ENCODE data around the gene RIPK1. TPM values are rescaled to one million over a fixed set of nuclear protein-coding genes. Genes with fewer than 3 reads are reported as not detected.

Gene RIPK1
- total RNA-seq, 1 experiment from 2014 or later, result 19.1 TPM

DNA sequence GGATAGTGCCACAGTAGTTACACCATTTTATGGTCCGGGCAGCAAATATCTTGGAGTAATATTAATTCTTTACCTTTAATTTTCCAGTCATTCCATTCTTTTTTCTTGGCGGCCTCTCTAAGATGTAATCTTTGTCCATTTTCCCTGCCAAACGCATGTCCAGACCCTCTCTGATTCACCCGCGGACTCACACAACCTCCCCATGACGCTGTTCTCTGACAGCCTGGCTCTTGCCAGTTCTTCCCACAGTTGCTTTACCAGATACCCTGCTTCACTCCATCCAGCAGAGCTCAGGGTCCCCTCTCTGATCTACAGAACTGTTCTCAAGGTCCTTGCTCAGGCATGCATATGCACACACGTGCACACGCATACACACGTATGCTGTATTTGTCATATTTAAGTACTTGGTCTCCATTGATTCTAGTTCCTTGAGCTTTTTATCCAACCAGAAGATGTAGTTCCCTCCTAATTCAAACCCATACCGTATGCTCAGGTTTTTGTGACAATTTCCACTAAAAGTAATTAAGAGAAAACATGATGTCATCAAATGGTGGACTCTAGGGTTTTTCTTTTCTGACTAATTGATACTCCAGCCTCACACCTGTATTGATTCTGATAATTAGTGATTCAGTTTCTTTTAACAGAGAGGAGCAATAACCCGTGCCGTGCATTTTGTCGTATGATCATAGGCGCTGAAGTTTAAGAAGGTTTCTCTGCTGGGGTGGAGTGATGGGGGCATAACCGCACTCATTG lies 60.2 kb downstream of the RIPK1 start:
- TF ChIP-seq ZFX (IDR thresholded peaks at IDR 0.05) (no peak), POLR2AphosphoS5 (IDR thresholded peaks at IDR 0.05; ENCODE audit: low read depth, low read length) (no peak), EZH2phosphoT487 (IDR thresholded peaks at IDR 0.05; ENCODE audit: borderline replicate concordance) (no peak), SP1 (IDR thresholded peaks at IDR 0.05; ENCODE audit: low read depth) (no peak)
- Histone ChIP-seq H3K9me3 (ENCODE audit: control insufficient read depth in 1 of 2, insufficient read depth in 1 of 2, low read depth in 1 of 2, low read length in 2 of 2) (no peaks in the 10 kb centered on the region), H3K4me2 (ENCODE audit: low read length) (no peak overlapping the region), H3K4me1 (ENCODE audit: control insufficient read depth in 1 of 2, insufficient read depth in 2 of 2, low read length in 2 of 2) (peaks cover 0 to 3% of the 10 kb centered on the region in 2 experiments; a peak in 2 of 4 replicates), H4K20me1 (ENCODE audit: insufficient read depth) (no peaks in the 10 kb centered on the region), H3K4me3 (replicated peaks in 1 of 2; ENCODE audit: low read depth in 1 of 2, low read length in 2 of 2) (no peak overlapping the region), H3K27ac (ENCODE audit: low read depth, low read length) (no peak overlapping the region), H3K79me2 (ENCODE audit: insufficient read depth, low read length) (no peaks in the 10 kb centered on the region), H3K27me3 (ENCODE audit: insufficient read depth, low read length) (no peaks in the 10 kb centered on the region), H3K36me3 (ENCODE audit: control insufficient read depth in 1 of 2, insufficient read depth in 2 of 2, low read length in 2 of 2) (peaks cover 0 to 5% of the 10 kb centered on the region in 2 experiments; a peak in 2 of 4 replicates), H3K9me2 (ENCODE audit: insufficient read depth) (no peaks in the 10 kb centered on the region), H2AFZ (ENCODE audit: low read depth, low read length, poor library complexity, severe bottlenecking) (no peak overlapping the region), H3K9ac (ENCODE audit: low read length) (no peak overlapping the region)
- intact Hi-C loops (cut with micrococcal nuclease), result loop anchor here (10.0 kb wide), 1 partner anchor 606 kb away; no protein-coding TSS in a partner anchor
- no TSS peak for BruUV-seq (replicated peaks)
- ChIA-PET CTCF (no interaction called here), POLR2A (no interaction called here), RAD21 (ENCODE audit: low non-redundant PET in 1 of 2, low total read pairs in 2 of 2, uncharacterized antibody in 2 of 2, unreplicated experiment in 2 of 2) (no interaction called here)
- ATAC-seq (no peak), DNase-seq (ENCODE audit: low read depth, low spot score) (no peak)

DNA sequence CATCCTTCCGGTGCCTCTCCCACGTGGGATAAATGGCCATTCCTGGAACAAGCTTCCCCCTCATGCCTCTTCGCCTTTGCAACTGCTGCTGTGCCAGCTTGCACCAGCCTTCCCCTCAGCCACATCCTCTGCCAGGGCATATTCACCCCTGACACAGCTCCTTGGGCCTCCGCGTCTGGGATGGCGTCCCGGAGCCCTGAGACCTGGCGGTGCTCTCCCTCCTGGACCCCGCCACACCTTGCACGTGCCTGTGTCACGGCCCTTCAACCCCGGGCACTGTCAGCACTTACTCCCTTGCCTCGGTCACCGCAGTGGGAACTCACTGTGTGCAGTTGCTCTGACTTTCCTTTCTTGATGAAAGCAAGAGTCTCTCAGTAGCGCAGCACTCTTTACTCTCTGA lies 63.4 kb downstream of the RIPK1 start:
- CTCF ChIA-PET, result no interaction called here
- Histone ChIP-seq H3K9me3 (ENCODE audit: control insufficient read depth in 1 of 2, insufficient read depth in 1 of 2, low read depth in 1 of 2, low read length in 2 of 2) (no peaks in the 10 kb centered on the region), H3K4me1 (ENCODE audit: control insufficient read depth in 1 of 2, insufficient read depth in 2 of 2, low read length in 2 of 2) (no peaks in the 10 kb centered on the region), H4K20me1 (ENCODE audit: insufficient read depth) (no peaks in the 10 kb centered on the region), H3K79me2 (ENCODE audit: insufficient read depth, low read length) (no peaks in the 10 kb centered on the region), H3K4me3 (replicated peaks in 1 of 2; ENCODE audit: low read depth in 1 of 2, low read length in 2 of 2) (no peak overlapping the region), H3K4me2 (ENCODE audit: low read length) (no peak overlapping the region), H3K36me3 (ENCODE audit: control insufficient read depth in 1 of 2, insufficient read depth in 2 of 2, low read length in 2 of 2) (peaks cover 0 to 6% of the 10 kb centered on the region in 2 experiments; a peak in 2 of 4 replicates), H2AFZ (ENCODE audit: low read depth, low read length, poor library complexity, severe bottlenecking) (no peak overlapping the region), H3K27me3 (ENCODE audit: insufficient read depth, low read length) (no peaks in the 10 kb centered on the region), H3K9ac (ENCODE audit: low read length) (no peak overlapping the region), H3K9me2 (ENCODE audit: insufficient read depth) (no peaks in the 10 kb centered on the region), H3K27ac (ENCODE audit: low read depth, low read length) (no peak overlapping the region)
- intact Hi-C loops (cut with micrococcal nuclease), result no loop called here
- DNase-seq (ENCODE audit: low read depth, low spot score) (no peak), ATAC-seq (no peak)
- RAD21 ChIA-PET (ENCODE audit: low non-redundant PET in 1 of 2, low total read pairs in 2 of 2, uncharacterized antibody in 2 of 2, unreplicated experiment in 2 of 2), result no interaction called here
- TF ChIP-seq CEBPB (IDR thresholded peaks at IDR 0.05; ENCODE audit: low read depth), result no peak
- TF ChIP-seq POLR2A (IDR thresholded peaks at IDR 0.05; ENCODE audit: borderline replicate concordance, extremely low read depth, insufficient read depth, insufficient read length), result no peak
- TF ChIP-seq FOSL1 (IDR thresholded peaks at IDR 0.05; ENCODE audit: low read depth), result no peak
- TF ChIP-seq, protein P1, sequence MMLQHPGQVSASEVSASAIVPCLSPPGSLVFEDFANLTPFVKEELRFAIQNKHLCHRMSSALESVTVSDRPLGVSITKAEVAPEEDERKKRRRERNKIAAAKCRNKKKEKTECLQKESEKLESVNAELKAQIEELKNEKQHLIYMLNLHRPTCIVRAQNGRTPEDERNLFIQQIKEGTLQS (IDR thresholded peaks at IDR 0.05), result no peak
- no peak for TF ChIP-seq SP1 (IDR thresholded peaks at IDR 0.05; ENCODE audit: low read depth)
- TF ChIP-seq ZNF274 (IDR thresholded peaks at IDR 0.05; ENCODE audit: low read depth, low read length), result no peak
- no peak for TF ChIP-seq JUND (IDR thresholded peaks at IDR 0.05)
- no peak for TF ChIP-seq CBX3 (IDR thresholded peaks at IDR 0.05; ENCODE audit: low read depth)
- TF ChIP-seq YY1 (IDR thresholded peaks at IDR 0.05; ENCODE audit: extremely low read depth, insufficient replicate concordance, low read depth, low read length), result no peak
- no peak for TF ChIP-seq TCF7L2 (IDR thresholded peaks at IDR 0.05; ENCODE audit: borderline replicate concordance, extremely low read depth, insufficient read depth, insufficient read length)
- no peak for TF ChIP-seq EZH2 (IDR thresholded peaks at IDR 0.05)
- TF ChIP-seq CTCF (IDR thresholded peaks at IDR 0.05 in 2 of 3, conservative IDR thresholded peaks at IDR 0.05 in 1 of 3; ENCODE audit: borderline replicate concordance in 1 of 3, insufficient read depth in 1 of 3, low read depth in 2 of 3, low read length in 2 of 3), result no peak
- no peak for TF ChIP-seq EGR1 (IDR thresholded peaks at IDR 0.05; ENCODE audit: low read depth)
- no TSS peak for BruUV-seq (replicated peaks)
- POLR2A ChIA-PET, result no interaction called here

Measured in HCT116 (cell line).